Prostate gland (tissue), 2 donors: ENCODE data around the gene MFSD6. TPM values are rescaled to one million over a fixed set of nuclear protein-coding genes. Genes with fewer than 3 reads are reported as not detected.

Experiments
- DNase-seq: peaks from one replicate; pipeline ENCODE4 v3.0.0-alpha.2; 2019; ENCODE audit warnings: low spot score
- H3K27ac ChIP-seq, 2 donors: fragments of 200-600 bp; sonication (generic); 2 replicates each; pipeline ENCODE4 v1.5.1; 2017 to 2019
- H3K27me3 ChIP-seq: fragments of 200-600 bp; sonication (generic); replicated peaks from 2 replicates; pipeline ENCODE4 v1.5.1; 2019; ENCODE audit not compliant: insufficient read depth
- H3K36me3 ChIP-seq, 2 donors: fragments of 200-600 bp; sonication (generic); 1 replicate in 1 of 2; 2 replicates in 1 of 2; pipeline versions ENCODE4 v1.5.1 to v1.8.1; 2017 to 2019
- H3K4me1 ChIP-seq: fragments of 200-600 bp; sonication (generic); replicated peaks from 2 replicates; pipeline ENCODE4 v1.5.1; 2019
- H3K4me3 ChIP-seq, 2 donors: fragments of 200-600 bp; sonication (generic); 2 replicates each; pipeline ENCODE4 v1.5.1; 2017 to 2019
- H3K9me3 ChIP-seq: fragments of 200-600 bp; sonication (generic); 2 replicates; pipeline ENCODE4 v1.5.1; 2017
- POLR2A ChIP-seq: fragments of 450-650 bp; IDR thresholded peaks from one replicate; pipeline ENCODE4 v1.6.1; 2016; ENCODE audit warnings: antibody characterized with exemption, mild to moderate bottlenecking
- POLR2AphosphoS5 ChIP-seq: sonication (generic); formaldehyde crosslinking; IDR thresholded peaks from one replicate; pipeline ENCODE4 v1.6.1; 2017; ENCODE audit warnings: antibody characterized with exemption
- WGBS: methylation state at CpG from one replicate; pipeline ENCODE4 v1.1.5; 2018; 5-methylcytosine and 5-hydroxymethylcytosine counted together
- intact Hi-C: fragments of 100-400 bp; cut with DNase I; formaldehyde crosslinking; loops from one replicate; pipeline ENCODE4 v1.14.2; 2022
- total RNA-seq, 2 donors: library from RNA; depleted of rRNA; stranded (reverse); fragments of >200 nt; gene quantifications; one replicate each; pipeline ENCODE4 v1.1.0, GENCODE V29; 2016
- TF ChIP-seq, protein P1 (sequence below), 4 experiments: fragments of 200-600 bp in 2 of 4; fragments of 450-650 bp in 2 of 4; sonication (generic) in 2 of 4; IDR thresholded peaks; 1 replicate in 3 of 4; 2 replicates in 1 of 4; pipeline ENCODE4 v1.5.1; 2016 to 2019; ENCODE audit warnings: antibody characterized with exemption in 4 of 4, mild to moderate bottlenecking in 2 of 4, moderate library complexity in 2 of 4

The MFSD6 gene
- total RNA-seq, 2 donors from 2014 or later: 89.1 to 114 TPM

DNA sequence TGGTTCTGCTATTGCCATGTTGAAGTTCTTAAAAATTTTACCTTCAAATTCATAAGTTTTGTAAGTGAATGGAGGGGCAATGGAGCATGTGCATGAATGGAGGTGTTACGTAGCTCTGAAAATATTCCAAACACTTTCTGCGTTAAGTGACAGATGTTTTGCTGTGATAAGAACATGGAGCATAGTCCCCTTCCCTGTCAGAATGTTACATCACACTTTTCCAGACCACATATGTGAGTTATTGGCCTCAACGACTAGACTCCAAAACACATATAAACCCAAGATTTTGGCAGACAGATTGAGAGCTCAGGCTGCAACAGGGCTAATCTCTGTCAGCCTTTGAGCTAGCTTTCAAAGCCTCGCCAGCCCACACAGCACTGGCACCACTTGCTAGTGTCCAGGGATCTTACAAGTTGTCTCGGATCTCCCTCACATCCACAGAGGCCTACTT, 27.2 kb upstream of the MFSD6 start:
- TF ChIP-seq POLR2A: no peak
- TF ChIP-seq POLR2AphosphoS5: no peak
- TF ChIP-seq, protein P1, sequence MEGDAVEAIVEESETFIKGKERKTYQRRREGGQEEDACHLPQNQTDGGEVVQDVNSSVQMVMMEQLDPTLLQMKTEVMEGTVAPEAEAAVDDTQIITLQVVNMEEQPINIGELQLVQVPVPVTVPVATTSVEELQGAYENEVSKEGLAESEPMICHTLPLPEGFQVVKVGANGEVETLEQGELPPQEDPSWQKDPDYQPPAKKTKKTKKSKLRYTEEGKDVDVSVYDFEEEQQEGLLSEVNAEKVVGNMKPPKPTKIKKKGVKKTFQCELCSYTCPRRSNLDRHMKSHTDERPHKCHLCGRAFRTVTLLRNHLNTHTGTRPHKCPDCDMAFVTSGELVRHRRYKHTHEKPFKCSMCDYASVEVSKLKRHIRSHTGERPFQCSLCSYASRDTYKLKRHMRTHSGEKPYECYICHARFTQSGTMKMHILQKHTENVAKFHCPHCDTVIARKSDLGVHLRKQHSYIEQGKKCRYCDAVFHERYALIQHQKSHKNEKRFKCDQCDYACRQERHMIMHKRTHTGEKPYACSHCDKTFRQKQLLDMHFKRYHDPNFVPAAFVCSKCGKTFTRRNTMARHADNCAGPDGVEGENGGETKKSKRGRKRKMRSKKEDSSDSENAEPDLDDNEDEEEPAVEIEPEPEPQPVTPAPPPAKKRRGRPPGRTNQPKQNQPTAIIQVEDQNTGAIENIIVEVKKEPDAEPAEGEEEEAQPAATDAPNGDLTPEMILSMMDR (IDR thresholded peaks at IDR 0.05): no peak
- intact Hi-C loops: loop anchor here (5.0 kb wide), 1 partner anchor 131 kb away; no protein-coding TSS in a partner anchor
- H3K36me3 ChIP-seq: no peaks in the 10 kb centered on the region
- H3K4me1 ChIP-seq: no peaks in the 10 kb centered on the region
- no peak for DNase-seq
- H3K27ac ChIP-seq: no peak overlapping the region
- WGBS: 70% methylated on average over 5 of the region's 5 CpGs
- H3K9me3 ChIP-seq: no peaks in the 10 kb centered on the region
- H3K4me3 ChIP-seq: no peak overlapping the region
- no peaks in the 10 kb centered on the region for H3K27me3 ChIP-seq

DNA sequence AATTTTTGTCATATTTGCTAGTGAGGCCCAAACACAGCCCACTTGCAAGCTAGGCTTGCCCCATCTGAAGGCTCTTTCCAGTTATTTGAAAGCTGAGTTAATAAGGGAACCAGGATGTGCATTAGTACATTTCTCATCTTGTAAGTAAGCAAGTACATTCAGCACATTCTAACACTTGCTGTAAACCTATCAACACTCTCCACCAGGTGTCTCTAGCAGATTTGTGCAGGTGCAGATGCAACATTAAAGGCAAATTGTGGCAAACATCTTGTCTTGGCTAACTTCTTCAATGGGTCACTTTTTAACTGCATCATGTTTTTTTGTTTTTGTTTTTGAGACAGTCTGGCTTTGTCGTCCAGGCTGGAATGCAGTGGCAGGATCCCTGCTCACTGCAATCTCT, 25.3 kb upstream of the MFSD6 start:
- Histone ChIP-seq H3K36me3 (no peaks in the 10 kb centered on the region), H3K27ac (no peak overlapping the region), H3K4me3 (no peak overlapping the region), H3K27me3 (no peaks in the 10 kb centered on the region), H3K4me1 (no peaks in the 10 kb centered on the region), H3K9me3 (no peaks in the 10 kb centered on the region)
- intact Hi-C loops: loop anchor here (5.0 kb wide), 1 partner anchor 129 kb away; no protein-coding TSS in a partner anchor
- 41% methylated on average over 1 of the region's 1 CpG for WGBS
- TF ChIP-seq, protein P1 (IDR thresholded peaks at IDR 0.05): peak; percentile 27 to 78 (median 60)
- TF ChIP-seq POLR2A (no peak), POLR2AphosphoS5 (peak; percentile 37)
- DNase-seq: peak; percentile 64

DNA sequence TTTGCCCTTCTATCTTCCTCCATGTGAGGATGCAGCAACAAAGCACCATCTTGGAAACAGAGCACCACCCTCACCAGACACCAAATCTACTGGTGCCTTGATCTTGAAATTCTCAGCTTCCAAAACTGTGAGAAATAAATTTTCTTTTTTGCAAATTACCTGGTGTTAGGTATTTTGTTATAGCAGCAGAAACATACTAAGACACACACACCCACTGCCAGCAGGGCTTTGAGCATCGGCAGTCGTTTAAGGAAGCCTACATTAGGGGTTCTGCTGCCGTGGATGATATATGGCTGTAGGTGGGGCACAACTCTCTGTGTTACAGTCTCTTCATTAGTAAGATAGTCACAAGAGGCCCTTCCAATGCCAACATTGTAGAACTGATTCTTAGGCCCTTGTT, 20.7 kb upstream of the MFSD6 start:
- intact Hi-C loops: no loop called here
- Histone ChIP-seq H3K27ac (no peak overlapping the region), H3K36me3 (no peaks in the 10 kb centered on the region), H3K27me3 (no peaks in the 10 kb centered on the region), H3K4me3 (no peak overlapping the region), H3K4me1 (no peaks in the 10 kb centered on the region), H3K9me3 (no peaks in the 10 kb centered on the region)
- 84% methylated on average over 3 of the region's 3 CpGs for WGBS
- no peak for DNase-seq
- no peak for TF ChIP-seq POLR2AphosphoS5
- TF ChIP-seq, protein P1 (IDR thresholded peaks at IDR 0.05): no peak
- no peak for TF ChIP-seq POLR2A

DNA sequence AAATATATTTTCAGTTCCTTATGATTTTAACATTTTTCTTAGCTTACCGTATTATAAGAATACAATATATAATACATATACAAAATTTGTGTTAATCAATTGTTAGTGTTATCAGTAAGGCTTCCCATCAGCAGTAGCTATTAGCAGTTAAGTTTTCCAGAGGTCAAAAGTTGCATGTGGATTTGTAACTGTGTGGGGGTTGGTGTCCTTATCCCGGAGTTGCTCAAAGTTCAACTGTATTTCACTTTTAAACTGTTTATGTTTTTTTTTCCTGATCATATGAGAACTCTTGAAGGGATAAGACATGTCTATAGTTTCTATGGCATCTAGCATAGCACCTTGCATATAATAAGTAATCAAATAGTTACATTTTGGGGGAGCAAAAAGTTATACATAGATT, 11.9 kb upstream of the MFSD6 start:
- Histone ChIP-seq H3K4me1 (no peaks in the 10 kb centered on the region), H3K27me3 (no peaks in the 10 kb centered on the region), H3K4me3 (no peak overlapping the region), H3K9me3 (no peaks in the 10 kb centered on the region), H3K36me3 (no peaks in the 10 kb centered on the region), H3K27ac (no peak overlapping the region)
- WGBS: 91% methylated on average over 2 of the region's 2 CpGs
- no peak for DNase-seq
- intact Hi-C loops: no loop called here
- no peak for TF ChIP-seq POLR2AphosphoS5
- TF ChIP-seq POLR2A: no peak
- TF ChIP-seq, protein P1 (IDR thresholded peaks at IDR 0.05): no peak

DNA sequence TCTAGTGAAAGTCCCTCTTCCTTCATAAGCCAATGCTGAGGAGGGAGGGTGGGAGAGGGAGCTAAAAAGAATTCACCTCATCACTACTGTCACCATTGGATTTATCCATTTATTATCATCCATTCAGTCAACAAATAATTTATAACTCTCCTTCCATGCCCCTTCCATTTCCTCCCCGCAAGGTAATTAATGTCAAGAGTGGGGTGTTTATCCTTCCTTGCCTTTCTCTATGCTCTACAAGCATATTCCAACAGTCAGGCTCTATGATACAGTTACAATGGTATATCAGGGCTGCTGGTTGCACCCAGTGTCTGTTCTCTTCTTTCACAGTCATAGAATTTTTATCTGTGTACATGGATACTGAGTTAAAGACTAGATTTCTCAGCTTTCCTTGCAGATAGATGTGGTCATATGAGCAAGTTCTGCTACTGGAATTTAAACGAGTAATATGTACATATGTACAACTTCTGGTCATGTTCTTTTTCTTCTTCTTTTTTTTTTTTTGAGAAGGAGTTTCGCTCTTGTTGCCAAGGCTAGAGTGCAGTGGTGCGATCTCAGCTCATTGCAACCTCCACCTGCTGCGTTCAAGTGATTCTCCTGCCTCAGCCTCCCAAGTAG, 5.1 kb upstream of the MFSD6 start:
- Histone ChIP-seq H3K4me1 (no peaks in the 10 kb centered on the region), H3K27me3 (no peaks in the 10 kb centered on the region), H3K27ac (no peak overlapping the region), H3K9me3 (no peaks in the 10 kb centered on the region), H3K36me3 (no peaks in the 10 kb centered on the region), H3K4me3 (no peak overlapping the region)
- intact Hi-C loops: loop anchor here (10.0 kb wide), 1 partner anchor 102 kb away; no protein-coding TSS in a partner anchor
- WGBS: 58% methylated on average over 5 of the region's 5 CpGs
- no peak for TF ChIP-seq POLR2AphosphoS5
- TF ChIP-seq POLR2A: no peak
- TF ChIP-seq, protein P1 (IDR thresholded peaks at IDR 0.05): no peak
- no peak for DNase-seq
